Stimulated activated CD8-positive, alpha-beta memory T cell treated with anti-CD3 and anti-CD28 coated beads, Interleukin-4, amount 100 ng/mL, for 24 hours (primary cell): Measurements from ENCODE around the gene SCN4B.

Experiments
- DNase-seq: peaks from one replicate; pipeline ENCODE4 v3.0.0-alpha.2; 2020; ENCODE audit warnings: low read depth

SCN4B gene

DNA sequence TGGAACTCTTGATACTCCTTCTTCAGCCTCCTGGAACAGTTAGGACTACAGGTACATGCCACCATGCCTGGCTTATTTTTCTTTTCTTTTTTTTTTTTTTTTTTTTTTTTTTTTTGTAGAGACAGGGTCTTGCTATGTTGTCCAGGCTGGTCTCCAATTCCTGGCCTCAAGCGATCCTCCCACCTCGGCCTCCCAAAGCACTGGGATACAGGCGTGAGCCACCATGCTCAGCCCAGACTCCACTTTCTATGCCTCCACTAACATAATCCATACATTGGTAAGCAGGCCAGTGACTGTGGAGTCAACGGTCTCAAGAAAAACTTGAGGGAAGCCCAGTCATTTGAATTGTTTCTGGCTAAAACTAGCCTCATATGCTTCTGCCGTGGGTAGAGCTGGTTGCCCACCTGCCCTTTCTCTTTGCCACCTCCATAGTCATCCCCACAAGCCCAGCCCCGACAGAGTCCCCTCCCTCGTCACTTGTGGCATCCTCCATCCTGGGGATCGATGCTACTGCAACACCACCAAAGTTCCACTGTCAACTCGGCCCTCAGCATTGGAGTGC, 21.5 kb upstream of the SCN4B start:
- DNase-seq, result no peak

DNA sequence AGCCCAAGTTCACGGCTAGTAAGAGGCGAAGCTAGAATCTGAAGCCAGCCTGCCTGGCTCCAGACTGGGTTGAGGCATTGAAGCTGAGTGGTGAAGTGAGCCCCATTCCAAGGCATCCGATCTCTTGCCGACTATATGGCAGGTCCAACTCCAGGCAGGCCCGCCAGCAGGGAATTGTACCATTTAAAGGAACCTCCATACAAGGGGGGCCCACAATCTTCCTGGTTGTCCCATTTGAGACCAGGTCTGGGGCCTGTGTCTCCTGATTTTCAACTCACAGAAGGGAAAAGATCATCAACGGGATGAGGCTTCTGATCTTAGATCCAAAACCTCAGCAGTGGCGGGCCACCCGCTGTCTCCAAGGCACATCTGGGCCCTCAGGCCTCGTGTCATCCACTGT, 19.7 kb upstream of the SCN4B start:
- no peak for DNase-seq

DNA sequence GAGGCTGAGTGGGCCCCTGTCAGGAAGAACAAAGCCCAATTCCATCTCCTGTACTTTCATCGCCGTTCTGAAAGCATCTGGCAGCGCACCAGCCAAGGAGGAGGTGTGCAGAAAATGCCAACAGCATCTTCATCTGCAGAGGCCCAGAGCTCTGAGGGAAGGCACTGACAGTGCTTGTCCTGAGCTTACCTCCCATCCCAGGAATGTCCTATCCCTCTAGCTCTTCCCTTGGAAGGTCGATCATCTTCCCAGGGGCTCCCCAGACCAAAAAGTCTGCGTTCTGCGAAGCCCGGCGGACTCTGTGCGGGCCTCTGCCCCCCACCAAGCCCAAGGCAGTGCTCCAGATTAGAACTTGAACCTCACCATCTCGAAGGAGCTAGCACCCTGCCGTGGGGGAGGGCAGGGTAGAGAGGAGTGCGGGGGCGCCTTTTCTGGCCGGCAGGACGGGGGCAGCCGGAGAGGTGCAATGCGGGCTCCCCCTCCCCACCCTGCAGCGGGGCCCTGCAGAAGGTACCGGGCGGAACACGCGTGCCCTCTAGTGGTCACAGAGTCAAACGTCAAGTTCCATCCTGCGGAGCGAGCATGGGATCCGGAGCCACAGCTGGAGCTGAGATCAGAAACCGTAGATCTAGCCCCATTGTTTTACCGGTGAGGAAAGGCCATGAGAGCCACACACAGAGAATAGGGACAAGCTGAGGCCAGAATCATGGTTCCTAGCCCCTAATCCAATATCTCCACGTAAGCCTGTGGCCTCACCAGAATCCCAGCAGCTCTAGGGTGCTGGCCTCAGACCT, 18.8 kb upstream of the SCN4B start:
- DNase-seq, result peak; percentile 59

DNA sequence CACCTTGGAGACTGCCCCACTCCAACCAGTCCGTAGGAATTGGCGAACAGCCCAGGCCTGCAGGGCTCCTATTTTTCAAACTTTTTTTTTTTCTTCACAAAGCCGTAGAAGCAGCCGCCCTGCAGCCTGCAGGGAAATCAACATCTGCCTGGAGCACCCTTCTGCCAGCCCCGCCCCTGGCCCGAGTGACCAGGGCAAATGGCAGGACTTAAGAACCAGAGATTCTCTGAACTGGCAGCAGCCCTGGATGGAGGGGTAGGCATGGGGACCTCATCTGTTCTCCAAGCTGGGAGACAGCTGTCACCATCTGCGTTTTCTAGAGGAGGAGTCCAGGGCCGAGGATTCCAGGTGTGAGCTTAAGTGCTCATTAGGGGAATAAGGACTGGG, 18.3 kb upstream of the SCN4B start:
- no peak for DNase-seq

DNA sequence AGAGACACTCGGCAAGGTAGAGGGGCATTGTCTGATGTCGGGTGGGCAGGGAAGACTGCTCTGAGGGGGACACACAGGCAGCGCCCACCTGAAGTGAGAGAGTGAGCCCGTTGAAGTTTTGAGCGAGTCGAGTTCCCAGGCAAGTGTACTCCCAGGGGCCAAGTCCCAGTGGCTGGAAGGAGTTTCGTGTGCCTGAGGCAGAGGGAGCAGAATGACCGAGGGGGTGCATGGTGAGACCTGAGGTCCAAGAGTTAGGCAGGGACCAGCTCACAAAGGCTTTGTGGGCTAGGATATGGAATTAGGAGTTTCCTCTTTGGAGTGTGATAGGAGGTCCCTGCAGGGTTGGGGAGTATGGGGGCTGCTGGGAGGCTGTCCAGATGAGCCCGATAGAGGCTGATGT, 17.6 kb upstream of the SCN4B start:
- DNase-seq, result no peak

DNA sequence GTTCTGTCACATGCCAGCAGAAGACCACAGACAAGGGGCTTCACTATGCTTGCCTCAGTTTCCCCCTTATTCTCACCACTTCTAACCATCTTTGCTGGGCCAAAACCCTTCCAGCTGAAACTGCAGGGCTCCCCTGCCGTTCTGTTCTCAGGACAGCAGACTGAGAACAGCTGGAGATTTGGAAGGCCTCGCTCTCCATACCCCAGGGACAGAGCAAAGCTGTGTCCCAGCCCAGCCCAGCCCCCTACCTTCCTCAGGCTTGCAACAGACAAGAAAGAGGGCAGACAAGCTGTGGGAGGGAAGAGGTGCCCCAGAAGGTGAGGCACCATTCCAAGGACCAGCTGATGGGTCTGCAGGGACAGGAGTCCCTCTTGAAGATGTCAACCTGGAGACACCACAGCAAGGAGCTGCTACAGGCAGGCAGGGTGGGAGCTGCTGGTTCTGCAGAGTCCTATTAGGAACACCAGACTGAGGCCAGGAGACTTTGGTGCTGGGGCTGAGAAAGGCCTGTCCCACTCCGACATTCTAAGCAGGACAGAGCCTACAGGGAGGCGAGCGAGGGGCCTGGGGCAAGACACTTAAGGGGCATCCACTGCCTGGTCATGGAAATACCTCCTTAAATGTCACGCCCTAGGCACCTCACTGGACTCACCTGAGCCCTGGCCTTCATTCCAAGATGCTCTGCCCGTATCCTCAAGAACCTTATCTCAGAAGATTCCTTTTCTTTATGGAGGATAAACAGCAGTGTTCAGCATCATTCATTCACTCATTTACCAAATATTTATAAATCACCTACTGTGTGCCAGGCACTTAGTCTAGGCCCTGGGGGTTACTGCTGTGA, 16.9 kb upstream of the SCN4B start:
- no peak for DNase-seq

DNA sequence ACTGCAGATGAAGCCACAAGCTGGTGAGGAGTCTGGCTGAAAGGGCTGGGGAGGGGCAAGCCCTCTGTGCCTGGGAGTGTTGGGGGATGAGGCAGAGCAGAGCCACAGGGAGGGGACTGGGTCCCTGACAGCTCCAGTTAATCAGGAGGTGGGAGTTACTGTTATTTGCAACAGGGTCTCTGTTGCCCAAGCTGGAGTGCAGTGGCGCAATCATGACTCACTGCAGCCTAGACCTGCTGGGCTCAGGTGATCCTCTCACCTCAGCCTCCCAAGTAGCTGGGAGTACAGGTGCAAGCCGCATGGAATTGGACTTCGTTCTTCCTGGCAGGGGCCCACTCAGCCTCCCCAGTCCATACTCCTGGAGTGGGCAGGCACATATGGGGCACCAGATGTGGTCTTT, 16.1 kb upstream of the SCN4B start:
- no peak for DNase-seq

DNA sequence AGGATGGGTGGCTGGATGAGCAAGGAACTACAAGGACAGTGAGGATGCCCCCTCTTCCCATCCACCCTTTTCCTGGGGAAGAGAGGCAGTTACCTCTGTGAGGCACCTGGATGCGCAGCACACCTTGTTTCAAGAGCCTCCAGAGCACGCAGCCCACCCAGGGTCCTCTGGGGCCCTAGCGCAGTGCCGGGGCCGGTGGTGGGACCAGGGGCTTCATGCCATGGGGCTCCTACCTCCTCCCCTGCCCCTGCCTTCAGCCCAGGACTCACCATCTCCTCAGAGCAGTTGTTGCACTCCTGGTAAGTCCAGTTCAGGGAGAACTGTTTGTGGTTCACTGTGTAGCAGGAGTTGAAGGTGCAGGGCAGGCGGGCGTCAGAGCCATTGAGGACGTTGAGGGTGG, 15.7 kb upstream of the SCN4B start:
- DNase-seq, result no peak

DNA sequence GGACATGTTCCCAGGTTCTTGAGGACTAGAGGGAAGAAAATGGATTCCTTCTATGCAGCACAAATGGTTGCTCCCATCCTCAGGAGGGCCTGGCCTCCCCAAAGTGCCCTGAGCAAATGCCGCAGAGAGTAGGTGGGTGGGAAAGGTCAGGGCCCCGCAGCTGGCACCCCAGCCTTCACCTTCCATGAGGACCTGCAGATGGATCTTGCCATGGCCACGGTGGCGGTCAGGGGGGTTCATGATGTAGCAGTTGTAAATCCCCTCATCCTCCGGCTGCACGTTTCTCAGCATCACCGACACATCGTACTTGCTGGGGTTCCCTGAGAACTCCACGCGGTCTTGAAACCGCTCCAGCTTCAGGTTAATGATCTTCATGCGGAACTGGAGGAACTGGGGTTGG, 15.3 kb upstream of the SCN4B start:
- DNase-seq, result no peak

DNA sequence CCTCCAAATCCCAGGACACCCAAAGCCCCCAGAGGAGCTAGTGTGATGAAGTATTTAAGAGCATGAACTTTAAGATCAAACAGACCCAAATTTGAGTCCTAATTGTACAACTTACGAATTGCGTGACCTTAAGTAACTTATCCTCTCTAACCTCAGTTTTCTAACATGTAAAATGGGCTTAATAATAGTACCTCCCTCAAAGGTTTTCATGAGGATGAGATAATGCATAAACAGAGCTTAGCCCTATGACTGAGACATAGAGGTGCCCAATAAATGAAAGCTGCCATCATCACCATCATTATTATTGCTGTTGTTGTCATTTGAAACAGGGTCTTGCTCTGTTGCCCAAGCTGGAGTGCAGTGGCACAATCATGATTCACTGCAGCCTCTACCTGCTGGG, 14.6 kb upstream of the SCN4B start:
- DNase-seq, result no peak

DNA sequence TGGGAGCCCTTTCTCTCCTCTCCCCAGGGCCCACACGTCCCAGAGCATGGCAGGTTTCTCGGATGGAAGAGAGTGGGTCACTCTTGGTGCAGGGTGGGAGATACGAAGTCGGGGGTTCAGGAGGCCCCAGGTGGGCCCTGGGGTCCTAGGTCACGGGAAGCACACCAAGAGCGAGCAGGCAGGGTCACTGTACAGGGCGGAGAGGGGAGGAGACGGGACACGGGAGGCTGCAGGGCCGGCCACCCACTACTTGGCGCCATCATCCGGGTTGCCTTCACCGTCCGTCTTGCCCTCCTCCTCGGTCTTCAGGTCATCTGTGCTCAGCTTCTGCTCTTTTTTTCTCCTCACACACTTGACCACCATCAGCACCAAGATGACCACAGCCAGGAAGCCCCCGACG, 14.0 kb upstream of the SCN4B start:
- DNase-seq, result no peak

DNA sequence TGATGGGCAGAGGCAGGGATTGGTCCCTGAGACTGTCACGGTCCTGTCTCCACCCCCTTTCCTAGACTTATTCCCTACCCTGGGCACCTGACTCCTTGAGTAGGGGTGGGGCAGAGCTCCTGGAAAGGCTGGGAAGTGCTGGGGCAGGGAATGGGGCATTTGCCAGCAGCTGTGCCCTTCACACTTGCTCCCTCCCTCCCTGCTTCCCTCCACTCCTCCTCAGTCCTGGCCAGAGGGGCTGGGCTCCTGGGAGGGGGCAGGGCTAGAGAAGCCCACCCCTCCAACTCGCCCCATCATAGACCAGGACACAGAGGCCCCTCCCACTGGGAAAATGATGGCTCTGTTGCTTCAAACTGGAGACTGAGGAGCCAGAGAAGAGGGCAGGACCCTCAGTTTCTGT, 12.3 kb upstream of the SCN4B start:
- DNase-seq, result no peak

DNA sequence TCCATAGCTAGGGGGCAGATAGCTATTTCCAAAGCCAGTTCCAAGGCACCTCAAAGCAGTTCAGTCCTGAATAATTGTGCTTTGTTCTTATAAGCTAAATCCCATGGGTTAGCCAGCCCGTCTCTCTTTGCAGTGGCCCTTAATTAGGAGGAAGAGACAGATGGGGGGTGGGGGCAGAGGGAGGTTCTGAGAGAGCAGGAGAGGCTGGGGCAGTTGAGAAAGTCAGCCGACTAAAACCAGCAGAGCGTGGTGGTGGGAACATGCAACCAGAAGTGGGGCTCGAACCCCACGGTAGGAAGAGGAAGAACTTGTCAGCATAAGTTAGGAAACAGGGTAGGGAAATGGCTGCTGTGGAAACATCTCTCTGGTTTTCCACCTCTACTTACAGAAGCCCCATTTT, 10.9 kb upstream of the SCN4B start:
- DNase-seq, result no peak

DNA sequence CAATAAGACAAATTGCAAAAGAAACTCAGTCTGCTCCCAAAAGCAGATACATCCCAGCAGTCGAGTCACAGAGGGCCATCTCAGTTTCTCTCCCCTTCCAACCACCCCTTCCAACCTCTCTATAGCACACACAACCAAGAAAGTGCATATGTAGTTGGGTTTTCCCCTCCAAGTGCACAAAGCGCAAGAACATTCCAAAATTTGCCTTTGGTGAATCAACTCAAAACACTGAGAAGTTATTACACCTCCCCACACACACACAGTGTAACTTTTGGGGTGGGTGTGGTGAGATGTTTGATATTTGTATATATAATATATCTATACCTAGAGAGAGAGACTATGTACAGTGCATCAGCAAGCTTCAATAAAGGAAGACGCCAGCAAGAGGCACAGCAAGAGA, 10.2 kb upstream of the SCN4B start:
- DNase-seq, result no peak

DNA sequence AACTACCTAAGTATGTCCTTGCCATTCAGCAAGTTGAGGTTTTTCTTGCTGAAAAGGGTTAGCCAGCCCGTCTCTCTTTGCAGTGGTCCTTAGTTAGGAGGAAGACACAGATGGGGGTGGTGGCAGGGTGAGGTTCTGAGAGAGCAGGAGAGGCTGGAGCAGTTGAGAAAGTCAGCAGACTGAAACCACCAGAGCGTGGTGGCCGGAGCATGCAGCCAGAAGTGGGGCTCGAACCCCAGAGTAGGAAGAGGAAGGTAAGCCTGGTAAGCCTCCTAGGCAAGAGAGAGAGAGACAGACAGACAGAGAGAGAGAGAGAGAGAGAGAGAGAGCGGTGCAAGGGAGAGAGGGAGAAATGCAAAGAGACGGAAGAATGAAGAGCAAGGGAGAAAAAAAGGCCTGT, 9.2 kb upstream of the SCN4B start:
- no peak for DNase-seq

DNA sequence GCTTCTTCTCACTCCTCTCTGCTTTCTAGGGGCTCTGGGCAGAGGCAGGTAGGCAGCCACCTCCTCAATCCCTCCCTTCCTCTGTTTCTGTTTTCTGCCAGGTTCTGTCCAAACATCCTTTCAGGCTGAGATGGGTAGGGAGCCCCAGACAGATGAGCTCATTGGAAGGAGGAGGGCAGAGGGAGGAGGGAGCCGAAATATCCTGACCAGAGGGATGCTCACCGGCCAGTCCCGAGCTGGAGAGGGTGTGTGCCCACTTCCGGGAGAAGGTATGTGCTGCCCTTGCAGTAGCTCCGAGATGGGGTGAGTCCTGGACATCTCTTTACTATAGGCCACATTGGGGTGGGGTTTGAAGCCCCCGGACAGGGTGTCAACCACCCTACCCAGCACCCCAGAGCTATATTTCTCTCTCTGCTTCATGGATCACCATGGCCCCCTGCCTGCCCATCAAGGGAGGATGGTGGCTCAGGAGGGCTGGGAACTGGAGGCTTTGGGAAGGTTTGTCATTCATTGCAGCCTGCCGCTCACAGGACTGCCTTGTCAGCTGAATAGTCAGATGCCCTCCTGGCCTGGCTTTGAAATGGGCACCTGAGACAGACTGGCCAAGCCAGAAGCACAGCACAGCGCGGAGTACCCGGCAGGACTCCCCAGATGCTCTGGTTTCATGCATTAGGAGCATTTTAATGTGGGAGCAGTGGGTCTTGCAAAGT, 4.7 kb upstream of the SCN4B start:
- DNase-seq, result no peak

DNA sequence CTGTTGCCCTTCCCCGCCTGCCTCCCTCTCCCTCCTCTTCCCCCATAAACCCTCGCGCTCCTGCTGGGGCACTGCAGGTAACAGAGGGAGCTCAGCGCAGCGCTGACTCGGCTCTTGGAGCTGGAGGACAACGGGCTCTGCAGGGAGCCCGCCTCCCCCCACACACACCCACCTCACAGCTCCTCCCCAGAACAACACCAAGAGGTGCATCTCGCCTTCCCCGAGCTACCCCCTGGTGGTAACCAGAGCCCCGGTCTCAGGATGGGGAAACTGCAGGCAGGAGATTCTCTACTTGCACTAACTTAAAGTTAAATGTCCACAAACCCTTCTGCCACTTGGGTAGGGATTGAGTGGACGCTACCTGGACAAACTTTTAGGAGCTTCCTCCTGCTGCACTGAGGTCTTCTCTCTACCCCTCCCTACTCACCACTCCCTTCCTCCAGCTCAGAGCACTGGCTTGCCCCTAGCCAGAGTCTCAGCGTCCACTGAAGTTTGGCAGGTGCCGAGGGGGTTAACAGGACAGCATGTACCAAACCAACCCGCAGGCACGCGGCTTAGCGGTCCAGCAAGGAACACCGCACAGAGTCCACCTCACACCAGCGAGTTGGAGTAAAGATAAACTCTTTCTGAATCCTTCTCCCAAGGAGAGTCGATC, 4.0 kb upstream of the SCN4B start:
- no peak for DNase-seq

DNA sequence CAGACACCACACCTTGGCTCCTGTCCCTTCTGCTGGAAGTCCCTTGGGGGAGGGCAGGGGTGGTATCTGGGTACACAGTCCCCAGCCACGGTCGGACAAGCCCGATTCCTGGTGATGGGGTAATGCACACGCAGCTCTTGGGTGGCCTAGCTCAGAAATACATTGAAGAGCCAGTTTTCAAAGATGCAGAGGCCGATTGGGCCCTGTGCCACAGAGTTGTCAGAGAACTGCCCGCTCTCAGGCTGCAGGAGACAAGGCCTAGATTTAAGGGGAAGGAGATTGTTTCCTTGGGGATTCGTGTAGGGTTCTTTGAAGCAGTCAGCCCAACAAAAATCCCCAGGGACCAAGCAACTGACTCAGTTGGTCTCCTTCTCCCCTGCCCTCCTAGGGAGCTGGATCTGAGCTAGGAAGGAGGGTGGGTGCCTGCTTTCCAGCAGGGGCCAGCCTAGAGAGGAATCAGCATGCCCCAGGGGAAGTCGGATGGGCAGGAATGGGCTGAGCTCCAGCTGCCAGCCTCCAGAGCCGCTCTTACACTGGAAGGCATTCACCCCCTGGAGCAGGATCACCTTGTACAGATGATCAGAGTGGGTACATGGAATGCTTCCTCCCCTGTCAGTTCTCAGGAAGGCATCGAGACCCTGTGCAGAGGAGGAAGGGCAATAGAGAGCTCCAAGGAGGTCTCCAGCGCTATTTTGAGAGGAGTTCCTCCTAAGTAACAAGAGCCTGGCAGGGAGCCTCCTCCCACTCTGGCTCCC, 3.3 kb upstream of the SCN4B start:
- DNase-seq, result no peak

DNA sequence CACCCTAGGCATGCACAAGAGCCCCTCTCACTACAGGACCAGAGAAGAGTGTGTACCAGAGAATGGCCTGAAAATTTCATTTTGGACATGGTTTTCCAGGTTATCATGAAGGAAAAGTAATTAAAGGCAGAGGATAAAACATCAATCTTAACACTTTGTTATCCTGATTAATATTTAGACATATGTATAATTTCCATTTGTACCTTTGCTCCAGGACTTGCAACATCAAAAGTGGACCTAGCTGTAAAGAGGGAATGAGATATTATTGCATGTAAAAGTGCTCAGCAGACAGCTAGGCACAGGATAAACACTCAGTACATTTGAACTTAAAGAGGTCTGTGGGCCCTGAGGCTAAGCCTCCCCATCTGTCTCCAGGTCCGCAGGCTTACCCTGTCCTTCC, 2.0 kb upstream of the SCN4B start:
- DNase-seq, result no peak

DNA sequence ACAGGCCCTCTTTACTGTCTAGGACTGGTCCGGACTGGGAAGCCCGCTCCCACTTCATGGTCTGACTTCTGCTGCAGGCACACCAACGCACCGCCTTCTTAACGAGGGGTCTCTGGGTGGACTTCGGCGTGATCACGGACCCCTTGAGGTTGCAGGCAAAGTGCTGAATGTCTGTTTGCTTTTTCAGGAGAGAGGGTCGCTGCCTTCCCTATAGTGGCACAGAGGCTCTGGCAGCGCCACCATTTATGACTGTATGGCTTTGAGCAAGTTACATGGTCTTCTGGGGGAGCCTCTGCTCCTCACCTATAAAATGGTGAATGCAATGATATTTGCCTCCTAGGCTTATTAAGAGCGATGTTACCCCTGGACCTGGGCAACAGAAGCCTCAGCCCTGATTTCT, 1.4 kb upstream of the SCN4B start:
- no peak for DNase-seq

DNA sequence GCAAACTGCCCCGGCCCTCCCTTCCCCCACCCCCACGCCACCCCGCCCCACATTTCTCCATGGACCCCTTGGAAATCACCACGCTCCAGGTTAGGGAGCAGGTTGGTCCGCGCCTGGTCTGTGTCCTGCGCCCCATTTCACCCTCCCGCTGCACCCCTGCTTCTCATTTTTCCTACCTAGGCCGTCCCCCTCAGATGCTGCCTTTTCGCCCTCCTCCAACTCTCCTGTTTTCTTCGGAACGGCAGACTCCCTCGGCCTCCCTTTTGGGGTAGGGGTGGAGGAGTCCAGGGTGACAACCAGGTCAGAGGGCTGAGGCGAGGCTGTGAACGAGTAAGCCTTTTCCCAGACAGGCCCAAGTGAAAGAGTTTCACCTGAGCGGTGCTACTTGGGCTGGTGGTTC, 893 bp upstream of the SCN4B start:
- no peak for DNase-seq
